Vagina (tissue), 2 donors: ENCODE data around the gene PPT2. TPM values are rescaled to one million over a fixed set of nuclear protein-coding genes. Genes with fewer than 3 reads are reported as not detected.

Experiments
- DNase-seq, 2 donors: peaks; one replicate each; pipeline ENCODE4 v3.0.0-alpha.2; 2017; ENCODE audit errors: extremely low spot score in 2 of 2
- H3K27ac ChIP-seq: fragments of 200-600 bp; sonication (generic); one replicate; pipeline ENCODE4 v1.5.1; 2019
- H3K27me3 ChIP-seq: fragments of 200-600 bp; sonication (generic); one replicate; pipeline ENCODE4 v1.5.1; 2019
- H3K36me3 ChIP-seq, 2 donors: fragments of 200-600 bp; sonication (generic); one replicate each; pipeline ENCODE4 v1.5.1; 2017 to 2019
- H3K4me1 ChIP-seq: fragments of 200-600 bp; sonication (generic); one replicate; pipeline ENCODE4 v1.5.1; 2019
- H3K4me3 ChIP-seq, 2 donors: fragments of 200-600 bp; sonication (generic); 1 replicate in 1 of 2; 2 replicates in 1 of 2; pipeline ENCODE4 v1.5.1; 2016 to 2019
- H3K9me3 ChIP-seq: fragments of 200-600 bp; sonication (generic); one replicate; pipeline ENCODE4 v1.5.1; 2019
- CTCF ChIP-seq, 3 experiments: fragments of 450-650 bp in 2 of 3; fragments of 200-600 bp in 1 of 3; sonication (generic) in 1 of 3; IDR thresholded peaks; one replicate each; pipeline ENCODE4 v1.5.1; 2017 to 2019; ENCODE audit warnings: antibody characterized with exemption in 3 of 3, mild to moderate bottlenecking in 2 of 3, moderate library complexity in 2 of 3
- POLR2A ChIP-seq, 2 donors: fragments of 450-650 bp; IDR thresholded peaks; one replicate each; pipeline ENCODE4 v1.6.1; 2017; ENCODE audit warnings: antibody characterized with exemption in 2 of 2, mild to moderate bottlenecking in 2 of 2, moderate library complexity in 2 of 2
- POLR2AphosphoS5 ChIP-seq, 2 donors: sonication (generic); formaldehyde crosslinking; IDR thresholded peaks; one replicate each; pipeline ENCODE4 v1.9.0; 2017; ENCODE audit warnings: antibody characterized with exemption in 2 of 2, mild to moderate bottlenecking in 2 of 2, low read depth in 1 of 2; ENCODE audit not compliant: insufficient read depth in 1 of 2
- intact Hi-C: fragments of 100-400 bp; cut with DNase I; formaldehyde crosslinking; loops from one replicate; pipeline ENCODE4 v1.15.1; 2023
- total RNA-seq: library from RNA; depleted of rRNA; stranded (reverse); fragments of >200 nt; gene quantifications from one replicate; pipeline ENCODE4 v1.2.3, GENCODE V29; 2016

The PPT2 gene
- total RNA-seq, 1 donor from 2014 or later = 31.9 TPM

- no peaks in the 10 kb centered on the region for H3K9me3 ChIP-seq
- no peaks in the 10 kb centered on the region for H3K27me3 ChIP-seq
- TF ChIP-seq POLR2AphosphoS5 (IDR thresholded peaks at IDR 0.05; ENCODE audit: insufficient read depth in 1 of 2, low read depth in 1 of 2) (no peak), POLR2A (IDR thresholded peaks at IDR 0.05) (peak in 1 of 2 donors; percentile 7)
- H3K4me1 ChIP-seq = peaks cover 45% of the 10 kb centered on the region
- no peak for DNase-seq
- H3K36me3 ChIP-seq = peaks cover 0 to 10% of the 10 kb centered on the region in 2 donors
- H3K4me3 ChIP-seq = peak overlapping the region; percentile 81 to 93
- intact Hi-C loops = loop anchor here (10.0 kb wide), 1 partner anchor 52 kb away; the partner anchor contains the start of gene ATF6B
- H3K27ac ChIP-seq = peak overlapping the region; percentile 95
Observed at GRCh38 chr6:32176476-32177182, 22.7 kb downstream of the PPT2 start.

GRCh38 chr6:32177183-32177787 is 23.3 kb downstream of the PPT2 start:
- H3K36me3 ChIP-seq = peaks cover 0 to 10% of the 10 kb centered on the region in 2 donors
- intact Hi-C loops = loop anchor here (10.0 kb wide), 1 partner anchor 52 kb away; the partner anchor contains the start of gene ATF6B
- TF ChIP-seq CTCF (IDR thresholded peaks at IDR 0.05) = no peak
- peak in 1 of 2 donors; percentile 41 for TF ChIP-seq POLR2A (IDR thresholded peaks at IDR 0.05)
- TF ChIP-seq POLR2AphosphoS5 (IDR thresholded peaks at IDR 0.05; ENCODE audit: insufficient read depth in 1 of 2, low read depth in 1 of 2) = no peak
- H3K9me3 ChIP-seq = no peaks in the 10 kb centered on the region
- peak overlapping the region; percentile 81 to 93 for H3K4me3 ChIP-seq
- peak overlapping the region; percentile 95 for H3K27ac ChIP-seq
- H3K4me1 ChIP-seq = peaks cover 45% of the 10 kb centered on the region
- H3K27me3 ChIP-seq = no peaks in the 10 kb centered on the region
- peak in 1 of 2 donors; percentile 91 for DNase-seq

- peak; percentile 64 to 85 for TF ChIP-seq POLR2AphosphoS5 (IDR thresholded peaks at IDR 0.05; ENCODE audit: insufficient read depth in 1 of 2, low read depth in 1 of 2)
- TF ChIP-seq POLR2A (IDR thresholded peaks at IDR 0.05) = no peak
- no peak for TF ChIP-seq CTCF (IDR thresholded peaks at IDR 0.05)
- intact Hi-C loops = loop anchor here (10.0 kb wide), 1 partner anchor 53 kb away; the partner anchor contains the start of gene ATF6B
Observed at GRCh38 chr6:32177788-32178546, 24.0 kb downstream of the PPT2 start, which contains the start of gene RNF5. RNF5 (plus strand) TSS chr6:32178405; CDS start chr6:32178512, 107 bp downstream.

GRCh38 chr6:32178547-32179440 is 24.9 kb downstream of the PPT2 start:
- Histone ChIP-seq H3K27me3 (no peaks in the 10 kb centered on the region), H3K4me1 (peaks cover 45% of the 10 kb centered on the region), H3K9me3 (no peaks in the 10 kb centered on the region), H3K36me3 (peaks cover 0 to 10% of the 10 kb centered on the region in 2 donors), H3K27ac (peak overlapping the region; percentile 95), H3K4me3 (peak overlapping the region; percentile 81 to 93)
- no peak for DNase-seq
- no peak for TF ChIP-seq POLR2AphosphoS5 (IDR thresholded peaks at IDR 0.05; ENCODE audit: insufficient read depth in 1 of 2, low read depth in 1 of 2)
- TF ChIP-seq CTCF (IDR thresholded peaks at IDR 0.05) = no peak
- TF ChIP-seq POLR2A (IDR thresholded peaks at IDR 0.05) = no peak
- intact Hi-C loops = loop anchor here (10.0 kb wide), 1 partner anchor 54 kb away; the partner anchor contains the start of gene ATF6B

More at GRCh38 chr6:32177788-32178546, 24.0 kb downstream of the PPT2 start, which contains the start of gene RNF5:
- H3K36me3 ChIP-seq = peaks cover 0 to 10% of the 10 kb centered on the region in 2 donors
- peak within 1 kb of the TSS; percentile 81 to 93 for H3K4me3 ChIP-seq
- H3K9me3 ChIP-seq = no peaks in the 10 kb centered on the region
- no peaks in the 10 kb centered on the region for H3K27me3 ChIP-seq
- peak within 1 kb of the TSS; percentile 95 for H3K27ac ChIP-seq
- peaks cover 45% of the 10 kb centered on the region for H3K4me1 ChIP-seq
- DNase-seq = peak in 1 of 2 donors; percentile 100
